SU-DHL-6 (cell line): Measurements from ENCODE around the gene FOXN3.

Experiments
- H2AFZ ChIP-seq: fragments of 200-600 bp; sonication (generic); 2 replicates; pipeline ENCODE4 v1.6.1; 2014; ENCODE audit warnings: low read depth, mild to moderate bottlenecking, moderate library complexity, mixed read lengths, antibody characterized with exemption, low read length; ENCODE audit not compliant: severe bottlenecking
- H3F3A ChIP-seq: fragments of 200-600 bp; shearing (Covaris generic); 2 replicates; pipeline ENCODE4 v1.6.0; 2016; ENCODE audit warnings: antibody characterized with exemption, mild to moderate bottlenecking; ENCODE audit not compliant: insufficient read depth
- H3K27ac ChIP-seq: fragments of 200-600 bp; sonication (generic); 2 replicates; pipeline ENCODE4 v1.5.1; 2016; ENCODE audit warnings: low read depth, mild to moderate bottlenecking, low read length, moderate library complexity, mixed read lengths
- H3K27me3 ChIP-seq: fragments of 200-600 bp; sonication (generic), shearing (Covaris generic); 2 replicates; pipeline ENCODE4 v1.6.0; 2014; ENCODE audit warnings: mild to moderate bottlenecking, low read length
- H3K36me3 ChIP-seq: fragments of 200-600 bp; sonication (generic); 2 replicates; pipeline ENCODE4 v1.6.1; 2014; ENCODE audit warnings: mild to moderate bottlenecking, low read length, mixed read lengths
- H3K4me2 ChIP-seq: fragments of 300-600, 200-600 bp; shearing (Covaris generic), sonication (generic); 2 replicates; pipeline ENCODE4 v1.6.0; 2014; ENCODE audit warnings: low read length, low read depth, mild to moderate bottlenecking; ENCODE audit not compliant: poor library complexity, severe bottlenecking
- H3K4me3 ChIP-seq: fragments of 200-600 bp; sonication (generic); 2 replicates; pipeline ENCODE4 v1.5.1; 2014; ENCODE audit warnings: antibody characterized with exemption, low read length, mild to moderate bottlenecking, mixed read lengths; ENCODE audit not compliant: insufficient read depth, poor library complexity, severe bottlenecking
- H3K79me2 ChIP-seq: fragments of 200-600 bp; sonication (generic); 2 replicates; pipeline ENCODE4 v1.6.1; 2014; ENCODE audit warnings: mild to moderate bottlenecking, low read length, moderate library complexity; ENCODE audit not compliant: insufficient read depth
- H3K9ac ChIP-seq: fragments of 200-600 bp; sonication (generic); 2 replicates; pipeline ENCODE4 v1.7.0; 2014; ENCODE audit warnings: mild to moderate bottlenecking, low read length
- H3K9me2 ChIP-seq: fragments of 200-600 bp; sonication (generic); replicated peaks from 2 replicates; pipeline ENCODE4 v1.6.1; 2014; ENCODE audit warnings: low read length; ENCODE audit not compliant: insufficient read depth
- H3K9me3 ChIP-seq: fragments of 200-600 bp; sonication (generic); 2 replicates; pipeline ENCODE4 v1.6.1; 2014; ENCODE audit warnings: low read length, mixed read lengths; ENCODE audit not compliant: insufficient read depth
- H4K20me1 ChIP-seq: fragments of 200-600 bp; sonication (generic); 2 replicates; pipeline ENCODE4 v1.6.1; 2014; ENCODE audit warnings: low read depth, mild to moderate bottlenecking, antibody characterized with exemption, low read length, moderate library complexity, mixed read lengths
- EZH2phosphoT487 ChIP-seq: fragments of 200-600 bp; sonication (generic), shearing (Covaris generic); conservative IDR thresholded peaks from 2 replicates; pipeline ENCODE4 v1.6.1; 2018; ENCODE audit warnings: mild to moderate bottlenecking, antibody characterized with exemption, low read length, moderate library complexity, mixed read lengths
- TF ChIP-seq, protein P1 (sequence below): fragments of 200-600 bp; sonication (generic); IDR thresholded peaks from one replicate; pipeline ENCODE4 v1.5.1; 2017; ENCODE audit warnings: antibody characterized with exemption, mild to moderate bottlenecking, low read length, moderate library complexity; ENCODE audit not compliant: insufficient read depth, poor library complexity, severe bottlenecking

Gene FOXN3

DNA sequence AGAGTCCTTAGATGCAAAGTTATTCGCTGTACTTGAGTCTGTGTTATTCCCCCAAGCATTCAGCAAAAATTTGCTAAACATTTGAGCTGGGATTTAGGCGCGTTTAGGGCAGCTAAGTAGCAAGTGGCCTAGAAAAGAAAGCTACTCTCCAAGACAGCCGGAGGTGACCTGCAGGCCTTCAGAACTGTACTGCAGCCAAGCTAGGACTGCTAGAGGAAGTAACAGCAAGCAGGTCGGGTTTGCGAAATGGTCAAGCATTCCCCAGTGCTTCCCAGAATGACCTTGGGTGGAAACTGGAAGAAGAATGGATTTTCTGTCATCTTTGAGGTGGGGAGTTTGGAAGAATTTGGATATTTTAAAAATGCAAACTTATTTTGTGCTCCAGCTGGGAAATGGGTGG is 287.5 kb downstream of the FOXN3 start:
- Histone ChIP-seq H3K36me3 (no peaks in the 10 kb centered on the region), H3K27me3 (no peaks in the 10 kb centered on the region), H2AFZ (no peak overlapping the region), H3K4me3 (no peak overlapping the region), H3K9me2 (no peaks in the 10 kb centered on the region), H3K79me2 (no peaks in the 10 kb centered on the region), H3K9ac (no peak overlapping the region), H4K20me1 (no peaks in the 10 kb centered on the region), H3K4me2 (no peak overlapping the region), H3F3A (no peaks in the 10 kb centered on the region), H3K27ac (no peak overlapping the region), H3K9me3 (no peaks in the 10 kb centered on the region)
- no peak for TF ChIP-seq EZH2phosphoT487
- TF ChIP-seq, protein P1, sequence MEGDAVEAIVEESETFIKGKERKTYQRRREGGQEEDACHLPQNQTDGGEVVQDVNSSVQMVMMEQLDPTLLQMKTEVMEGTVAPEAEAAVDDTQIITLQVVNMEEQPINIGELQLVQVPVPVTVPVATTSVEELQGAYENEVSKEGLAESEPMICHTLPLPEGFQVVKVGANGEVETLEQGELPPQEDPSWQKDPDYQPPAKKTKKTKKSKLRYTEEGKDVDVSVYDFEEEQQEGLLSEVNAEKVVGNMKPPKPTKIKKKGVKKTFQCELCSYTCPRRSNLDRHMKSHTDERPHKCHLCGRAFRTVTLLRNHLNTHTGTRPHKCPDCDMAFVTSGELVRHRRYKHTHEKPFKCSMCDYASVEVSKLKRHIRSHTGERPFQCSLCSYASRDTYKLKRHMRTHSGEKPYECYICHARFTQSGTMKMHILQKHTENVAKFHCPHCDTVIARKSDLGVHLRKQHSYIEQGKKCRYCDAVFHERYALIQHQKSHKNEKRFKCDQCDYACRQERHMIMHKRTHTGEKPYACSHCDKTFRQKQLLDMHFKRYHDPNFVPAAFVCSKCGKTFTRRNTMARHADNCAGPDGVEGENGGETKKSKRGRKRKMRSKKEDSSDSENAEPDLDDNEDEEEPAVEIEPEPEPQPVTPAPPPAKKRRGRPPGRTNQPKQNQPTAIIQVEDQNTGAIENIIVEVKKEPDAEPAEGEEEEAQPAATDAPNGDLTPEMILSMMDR = no peak

DNA sequence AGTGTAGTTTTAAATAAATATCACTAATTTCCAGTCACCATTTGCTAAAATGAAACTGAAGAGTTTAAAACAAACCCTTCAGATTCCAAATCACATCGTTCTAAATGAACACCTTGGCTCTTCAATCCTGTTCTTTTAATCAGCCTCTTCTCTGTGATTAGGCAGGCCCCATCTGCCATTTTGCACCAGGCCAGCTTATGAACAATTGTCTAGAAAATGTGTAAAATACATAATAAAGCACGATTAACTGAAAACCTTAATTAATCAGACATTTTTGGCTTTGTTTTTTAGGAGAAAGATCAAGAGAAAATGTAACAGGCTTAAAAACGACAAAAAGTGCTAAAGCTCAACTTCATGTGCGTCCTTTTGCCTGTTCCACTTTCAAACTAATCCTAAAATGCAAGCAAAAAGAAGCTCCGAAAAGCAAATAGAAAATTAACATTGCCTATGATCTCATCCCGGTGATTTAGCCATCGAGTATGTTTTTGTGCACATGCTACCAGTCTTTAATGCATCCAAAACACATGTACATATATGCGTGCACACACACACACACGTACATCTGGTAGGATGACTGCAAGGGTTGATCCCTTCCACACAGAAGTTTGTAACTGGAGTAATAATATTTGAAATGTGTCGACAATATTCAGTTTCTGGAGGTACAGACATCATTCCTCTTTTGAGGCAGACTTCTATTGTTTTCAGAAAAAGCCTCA is 288.6 kb downstream of the FOXN3 start:
- H2AFZ ChIP-seq = no peak overlapping the region
- H3K9me2 ChIP-seq = no peaks in the 10 kb centered on the region
- TF ChIP-seq, protein P1 = no peak
- TF ChIP-seq EZH2phosphoT487 = no peak
- no peak overlapping the region for H3K9ac ChIP-seq
- H3K9me3 ChIP-seq = no peaks in the 10 kb centered on the region
- H3K27ac ChIP-seq = no peak overlapping the region
- no peak overlapping the region for H3K4me3 ChIP-seq
- H3K4me2 ChIP-seq = no peak overlapping the region
- H3K27me3 ChIP-seq = no peaks in the 10 kb centered on the region
- H3K36me3 ChIP-seq = no peaks in the 10 kb centered on the region
- H4K20me1 ChIP-seq = no peaks in the 10 kb centered on the region
- H3K79me2 ChIP-seq = no peaks in the 10 kb centered on the region
- no peaks in the 10 kb centered on the region for H3F3A ChIP-seq

- TF ChIP-seq, protein P1 = no peak
- no peak for TF ChIP-seq EZH2phosphoT487
- H3K9me2 ChIP-seq = no peaks in the 10 kb centered on the region
- no peak overlapping the region for H3K9ac ChIP-seq
- H3K36me3 ChIP-seq = no peaks in the 10 kb centered on the region
- no peak overlapping the region for H3K27ac ChIP-seq
- H2AFZ ChIP-seq = no peak overlapping the region
- H3K4me2 ChIP-seq = no peak overlapping the region
- H3K79me2 ChIP-seq = no peaks in the 10 kb centered on the region
- H3K4me3 ChIP-seq = no peak overlapping the region
- H3F3A ChIP-seq = no peaks in the 10 kb centered on the region
- H3K27me3 ChIP-seq = no peaks in the 10 kb centered on the region
- H3K9me3 ChIP-seq = no peaks in the 10 kb centered on the region
- no peaks in the 10 kb centered on the region for H4K20me1 ChIP-seq
These were observed 290.6 kb downstream of the FOXN3 start for GRCh38 chr14:89126461-89126860.

DNA sequence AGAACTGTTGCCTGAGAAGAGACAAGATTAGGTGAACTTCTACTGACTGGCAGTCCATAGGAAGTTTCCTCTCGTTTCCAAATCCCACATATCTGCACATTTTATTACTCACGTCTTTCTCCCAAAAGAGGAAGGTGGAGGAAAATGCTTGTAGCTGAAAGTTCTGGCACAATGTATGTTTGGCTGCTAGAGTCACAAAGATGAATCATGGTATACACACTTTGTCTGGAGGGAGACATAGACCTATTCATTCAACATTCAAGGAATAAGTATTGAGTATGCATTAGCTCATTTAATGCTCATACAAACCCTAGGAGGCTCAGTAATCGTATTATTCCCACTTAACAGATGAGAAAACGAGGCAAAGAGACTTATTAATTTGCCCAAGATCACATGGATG is 291.8 kb downstream of the FOXN3 start:
- no peaks in the 10 kb centered on the region for H4K20me1 ChIP-seq
- no peaks in the 10 kb centered on the region for H3K9me2 ChIP-seq
- H3K36me3 ChIP-seq = no peaks in the 10 kb centered on the region
- no peaks in the 10 kb centered on the region for H3F3A ChIP-seq
- TF ChIP-seq, protein P1 = no peak
- TF ChIP-seq EZH2phosphoT487 = no peak
- no peaks in the 10 kb centered on the region for H3K27me3 ChIP-seq
- no peak overlapping the region for H3K27ac ChIP-seq
- H3K79me2 ChIP-seq = no peaks in the 10 kb centered on the region
- H3K4me3 ChIP-seq = no peak overlapping the region
- H3K4me2 ChIP-seq = no peak overlapping the region
- no peak overlapping the region for H2AFZ ChIP-seq
- H3K9me3 ChIP-seq = no peaks in the 10 kb centered on the region
- no peak overlapping the region for H3K9ac ChIP-seq
